ENCODE measurements around the gene TMEM86B. TPM values are rescaled to one million over a fixed set of nuclear protein-coding genes. Genes with fewer than 3 reads are reported as not detected.

Gene TMEM86B
- total and polyA plus RNA-seq, 2 donors (not counting 3 experiments of a cell fraction or from before 2014, with no cell fraction given) = 4.5 to 5.4 TPM

DNA sequence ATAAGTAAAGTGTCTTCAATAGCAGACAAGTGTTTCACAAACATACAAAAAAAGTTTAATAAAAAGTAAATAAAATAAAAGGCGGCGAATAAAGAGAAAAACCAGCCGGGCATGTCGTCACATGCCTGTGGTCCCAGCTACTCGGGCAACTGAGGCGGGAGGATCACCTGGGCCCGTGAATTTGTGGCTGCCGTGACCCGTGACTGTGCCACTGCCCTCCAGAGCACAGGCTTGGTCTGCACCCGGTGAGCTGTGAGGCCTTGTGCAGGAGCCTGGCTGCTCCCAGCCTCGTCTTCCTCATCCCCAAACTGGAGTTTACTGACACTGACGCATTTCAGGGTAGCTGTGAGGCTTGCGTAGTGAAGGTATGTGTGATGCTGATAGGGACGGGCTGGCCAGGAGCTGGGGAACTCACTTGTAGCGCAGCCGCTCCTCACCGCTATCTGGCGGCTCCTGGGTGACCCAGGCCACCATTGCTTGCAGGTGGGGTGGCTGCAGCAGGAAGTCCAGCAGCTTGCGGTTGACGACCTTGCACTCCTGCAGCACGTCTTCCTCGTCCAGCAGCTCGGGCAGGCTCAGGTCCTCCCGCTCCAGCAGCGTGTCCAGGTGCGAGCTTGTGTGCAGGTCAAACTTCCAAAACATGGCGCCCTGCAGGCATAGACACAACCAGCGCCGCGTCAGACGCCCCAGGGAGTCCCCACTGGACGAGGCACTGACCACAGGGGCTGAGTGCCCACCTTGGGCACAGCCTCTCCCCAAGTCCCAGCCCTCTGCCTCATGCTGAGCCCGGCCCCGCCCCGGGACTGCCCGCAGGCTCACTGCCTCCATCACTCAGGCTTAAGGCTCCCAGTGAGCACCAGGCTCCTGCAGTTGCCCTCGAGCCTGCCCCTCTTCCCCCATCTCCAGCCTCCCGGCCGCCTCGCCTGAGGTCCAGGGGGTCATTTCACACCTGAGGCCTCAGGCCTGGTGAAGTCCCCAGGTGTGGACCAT is 18.2 kb upstream of the TMEM86B start:
- no peak overlapping the region for H3K27ac ChIP-seq (ENCODE audit: insufficient read depth, low read depth, low read length)
- FAIRE-seq = no peak
- DNase-seq (ENCODE audit: low read depth, low spot score) = no peak
- BruUV-seq (replicated peaks) = no TSS peak
- H3K4me1 ChIP-seq (ENCODE audit: control insufficient read depth, extremely low read depth, insufficient read depth, low read length) = peaks cover 8% of the 10 kb centered on the region
- H3K9ac ChIP-seq (replicated peaks; ENCODE audit: extremely low read depth, insufficient read depth, low read length) = no peak overlapping the region
- TF ChIP-seq, protein P1, sequence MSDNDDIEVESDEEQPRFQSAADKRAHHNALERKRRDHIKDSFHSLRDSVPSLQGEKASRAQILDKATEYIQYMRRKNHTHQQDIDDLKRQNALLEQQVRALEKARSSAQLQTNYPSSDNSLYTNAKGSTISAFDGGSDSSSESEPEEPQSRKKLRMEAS (IDR thresholded peaks at IDR 0.05; ENCODE audit: insufficient read depth, insufficient read length) = no peak
- TF ChIP-seq POLR2A (IDR thresholded peaks at IDR 0.05; ENCODE audit: low read depth, low read length) (no peak), FOS (IDR thresholded peaks at IDR 0.05; ENCODE audit: borderline replicate concordance, insufficient read depth, low read length) (no peak), EZH2 (IDR thresholded peaks at IDR 0.05; ENCODE audit: borderline replicate concordance, low read depth, low read length, severe bottlenecking) (no peak), POLR2AphosphoS5 (IDR thresholded peaks at IDR 0.05; ENCODE audit: insufficient read depth, low read depth, low read length) (no peak), MYC (IDR thresholded peaks at IDR 0.05; ENCODE audit: low read depth, low read length) (no peak)
- POLR2A ChIA-PET = no interaction called here
- H3K79me2 ChIP-seq (ENCODE audit: control insufficient read depth, insufficient read depth, low read length) = peaks cover 46% of the 10 kb centered on the region
- intact Hi-C loops (cut with micrococcal nuclease) = no loop called here
- no peaks in the 10 kb centered on the region for H3K27me3 ChIP-seq (ENCODE audit: control insufficient read depth in 2 of 2, insufficient read depth in 2 of 2, low read length in 2 of 2)
- H4K20me1 ChIP-seq (replicated peaks; ENCODE audit: control insufficient read depth, extremely low read depth, insufficient read depth, low read length) = no peaks in the 10 kb centered on the region
- CTCF ChIA-PET = interaction anchor here (1.1 kb wide), 1 partner anchor 10 kb away, joined by 3 read pairs; no protein-coding TSS in a partner anchor
- no peak overlapping the region for H2AFZ ChIP-seq (ENCODE audit: low read depth, low read length)
- dilution Hi-C loops (cut with MboI; ENCODE audit: extremely low pct_ligation_motif_present, low sequenced_read_pairs) = no loop called here
- peaks cover 6 to 38% of the 10 kb centered on the region in 2 experiments for H3K36me3 ChIP-seq (ENCODE audit: control insufficient read depth in 2 of 2, extremely low read depth in 1 of 2, insufficient read depth in 2 of 2, low read length in 2 of 2)
- H3K4me3 ChIP-seq (replicated peaks in 1 of 3; ENCODE audit: insufficient read depth in 1 of 3, low read depth in 1 of 3, low read length in 3 of 3) = no peak overlapping the region
- no peak overlapping the region for H3K4me2 ChIP-seq (ENCODE audit: insufficient read depth, low read length)
- H3K9me1 ChIP-seq (replicated peaks; ENCODE audit: control insufficient read depth, extremely low read depth, insufficient read depth, low read length) = no peaks in the 10 kb centered on the region
- no peaks in the 10 kb centered on the region for H3K9me3 ChIP-seq (replicated peaks; ENCODE audit: control insufficient read depth, insufficient read depth, low read length)
